ENCODE results near the gene IFNG-AS1. TPM values are rescaled to one million over a fixed set of nuclear protein-coding genes. Genes with fewer than 3 reads are reported as not detected.

IFNG-AS1 gene
- total RNA-seq, 2 donors from 2014 or later = 2.7 TPM; not detected in 1

GRCh38 chr12:68020699-68021098 lies 31.5 kb downstream of the IFNG-AS1 start:
- no peaks in the 10 kb centered on the region for H3K36me3 ChIP-seq
- H3K27me3 ChIP-seq = no peaks in the 10 kb centered on the region
- no peak overlapping the region for H3K4me3 ChIP-seq
- TF ChIP-seq, protein P1, sequence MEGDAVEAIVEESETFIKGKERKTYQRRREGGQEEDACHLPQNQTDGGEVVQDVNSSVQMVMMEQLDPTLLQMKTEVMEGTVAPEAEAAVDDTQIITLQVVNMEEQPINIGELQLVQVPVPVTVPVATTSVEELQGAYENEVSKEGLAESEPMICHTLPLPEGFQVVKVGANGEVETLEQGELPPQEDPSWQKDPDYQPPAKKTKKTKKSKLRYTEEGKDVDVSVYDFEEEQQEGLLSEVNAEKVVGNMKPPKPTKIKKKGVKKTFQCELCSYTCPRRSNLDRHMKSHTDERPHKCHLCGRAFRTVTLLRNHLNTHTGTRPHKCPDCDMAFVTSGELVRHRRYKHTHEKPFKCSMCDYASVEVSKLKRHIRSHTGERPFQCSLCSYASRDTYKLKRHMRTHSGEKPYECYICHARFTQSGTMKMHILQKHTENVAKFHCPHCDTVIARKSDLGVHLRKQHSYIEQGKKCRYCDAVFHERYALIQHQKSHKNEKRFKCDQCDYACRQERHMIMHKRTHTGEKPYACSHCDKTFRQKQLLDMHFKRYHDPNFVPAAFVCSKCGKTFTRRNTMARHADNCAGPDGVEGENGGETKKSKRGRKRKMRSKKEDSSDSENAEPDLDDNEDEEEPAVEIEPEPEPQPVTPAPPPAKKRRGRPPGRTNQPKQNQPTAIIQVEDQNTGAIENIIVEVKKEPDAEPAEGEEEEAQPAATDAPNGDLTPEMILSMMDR (IDR thresholded peaks at IDR 0.05) = no peak
- H3K27ac ChIP-seq = no peak overlapping the region
- no peaks in the 10 kb centered on the region for H3K9me3 ChIP-seq
- no peaks in the 10 kb centered on the region for H3K4me1 ChIP-seq
- DNase-seq (ENCODE audit: low spot score) = no peak

DNA sequence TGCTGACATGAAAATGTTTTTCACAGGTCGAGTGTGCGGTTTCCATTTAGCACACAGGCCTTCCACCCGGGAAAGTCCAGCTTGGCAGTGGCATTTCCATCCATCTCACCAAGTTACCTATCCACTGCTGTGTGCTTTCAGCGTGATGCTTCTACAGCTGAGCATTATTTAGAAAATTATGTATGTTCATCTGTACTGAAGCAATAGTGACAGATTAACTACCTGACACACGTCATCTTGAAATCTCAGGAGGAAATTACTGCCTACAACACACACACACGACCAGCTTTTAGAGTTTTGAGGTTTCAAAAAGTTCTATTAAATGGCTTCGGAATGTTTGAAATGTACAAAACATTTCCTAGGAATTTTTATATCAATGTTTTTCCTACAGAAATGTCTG lies 39.4 kb downstream of the IFNG-AS1 start:
- Histone ChIP-seq H3K4me1 (no peaks in the 10 kb centered on the region), H3K27me3 (no peaks in the 10 kb centered on the region), H3K27ac (no peak overlapping the region), H3K4me3 (no peak overlapping the region), H3K36me3 (no peaks in the 10 kb centered on the region), H3K9me3 (no peaks in the 10 kb centered on the region)
- TF ChIP-seq, protein P1 (IDR thresholded peaks at IDR 0.05) = no peak
- no peak for DNase-seq (ENCODE audit: low spot score)

DNA sequence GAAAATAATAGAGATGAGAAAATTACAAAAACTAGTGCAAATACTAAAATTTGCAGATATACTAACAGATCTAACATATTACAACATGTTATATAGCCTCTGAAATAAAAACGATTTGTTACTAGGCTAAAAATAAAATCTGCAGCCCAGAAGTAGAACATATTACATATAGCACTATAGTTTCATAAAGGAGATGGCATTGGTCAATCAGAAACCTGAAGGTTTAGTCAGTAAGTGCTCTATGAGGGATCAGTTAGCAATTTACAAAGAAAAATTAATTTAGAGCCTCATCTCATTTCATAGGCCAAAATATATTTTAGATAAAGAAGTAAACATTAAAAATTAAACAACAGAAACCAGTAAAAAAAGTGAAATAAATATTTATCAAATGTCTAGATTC lies 41.0 kb downstream of the IFNG-AS1 start:
- Histone ChIP-seq H3K27ac (no peak overlapping the region), H3K27me3 (no peaks in the 10 kb centered on the region), H3K4me3 (no peak overlapping the region), H3K36me3 (no peaks in the 10 kb centered on the region), H3K9me3 (no peaks in the 10 kb centered on the region), H3K4me1 (no peaks in the 10 kb centered on the region)
- TF ChIP-seq, protein P1 (IDR thresholded peaks at IDR 0.05) = no peak
- no peak for DNase-seq (ENCODE audit: low spot score)

- Histone ChIP-seq H3K4me1 (no peaks in the 10 kb centered on the region), H3K27ac (no peak overlapping the region), H3K4me3 (no peak overlapping the region), H3K27me3 (no peaks in the 10 kb centered on the region), H3K9me3 (no peaks in the 10 kb centered on the region), H3K36me3 (no peaks in the 10 kb centered on the region)
- no peak for DNase-seq (ENCODE audit: low spot score)
- TF ChIP-seq, protein P1 (IDR thresholded peaks at IDR 0.05) = no peak
Measured at GRCh38 chr12:68031174-68031573, 41.9 kb downstream of the IFNG-AS1 start.

DNA sequence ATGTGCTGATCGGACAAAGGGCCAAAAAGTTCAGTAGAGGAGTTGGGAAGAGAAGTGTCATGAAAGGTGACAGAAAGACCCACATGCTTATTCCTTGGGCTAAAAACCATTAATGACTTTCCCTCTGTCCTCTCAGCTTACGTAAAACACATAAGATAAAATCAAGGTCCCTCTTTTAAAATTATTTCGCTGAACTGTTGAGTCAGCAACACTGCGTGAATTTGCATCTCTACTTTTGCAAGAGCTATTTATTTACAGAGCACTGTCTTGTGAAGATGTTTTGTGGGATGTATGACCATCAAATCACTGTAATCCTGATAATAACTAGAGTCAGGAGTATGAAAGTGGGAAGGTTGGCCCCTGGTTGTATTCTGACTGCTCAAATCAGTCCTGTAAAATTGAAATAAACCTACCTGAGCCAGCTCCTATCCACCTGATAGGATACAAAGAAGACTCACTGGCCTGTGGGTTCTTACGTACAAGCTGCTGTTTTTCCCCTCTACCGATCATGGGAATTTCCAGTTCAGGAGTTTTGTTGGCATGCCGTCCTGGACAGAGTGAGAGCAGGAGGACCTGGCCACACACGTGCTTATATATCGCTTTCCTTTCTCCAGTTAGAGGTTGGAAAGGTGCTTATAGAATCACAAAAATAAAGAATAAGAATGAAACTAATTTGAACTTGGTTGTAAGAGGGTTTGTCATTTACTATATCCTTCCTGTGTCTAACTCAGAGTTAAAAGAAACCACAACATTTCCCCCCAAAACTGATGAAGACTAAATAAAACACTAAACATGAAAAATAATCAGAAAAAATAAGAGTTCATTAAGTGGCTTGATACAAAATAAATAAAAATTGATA lies 42.9 kb downstream of the IFNG-AS1 start:
- no peak for DNase-seq (ENCODE audit: low spot score)
- Histone ChIP-seq H3K27me3 (no peaks in the 10 kb centered on the region), H3K4me1 (no peaks in the 10 kb centered on the region), H3K4me3 (no peak overlapping the region), H3K36me3 (no peaks in the 10 kb centered on the region), H3K9me3 (no peaks in the 10 kb centered on the region), H3K27ac (no peak overlapping the region)
- TF ChIP-seq, protein P1 (IDR thresholded peaks at IDR 0.05) = no peak

DNA sequence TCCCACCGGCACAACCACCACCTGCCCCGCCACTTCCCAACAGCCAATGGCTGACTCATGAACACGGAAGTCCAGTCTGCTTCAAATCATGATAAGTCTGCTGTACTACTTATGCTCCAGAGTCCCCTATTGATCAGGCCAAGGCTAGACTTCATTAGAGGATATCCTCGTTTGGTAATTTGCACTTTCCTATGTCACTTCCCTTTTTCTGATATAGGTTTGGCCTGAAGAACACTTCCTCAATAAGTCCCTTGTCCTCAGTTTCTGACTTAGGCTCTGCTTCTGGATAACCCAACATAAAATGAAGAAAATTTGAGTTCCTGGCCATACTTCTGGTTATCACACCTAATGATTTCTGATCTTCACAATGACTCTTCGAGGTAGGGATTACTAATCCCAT lies 45.3 kb downstream of the IFNG-AS1 start:
- DNase-seq (ENCODE audit: low spot score) = no peak
- Histone ChIP-seq H3K27ac (no peak overlapping the region), H3K4me1 (no peaks in the 10 kb centered on the region), H3K4me3 (no peak overlapping the region), H3K36me3 (no peaks in the 10 kb centered on the region), H3K27me3 (no peaks in the 10 kb centered on the region), H3K9me3 (no peaks in the 10 kb centered on the region)
- TF ChIP-seq, protein P1 (IDR thresholded peaks at IDR 0.05) = no peak

All from right atrium auricular region (tissue), 2 donors.